ENCODE measurements around the gene TYK2. TPM values are rescaled to one million over a fixed set of nuclear protein-coding genes. Genes with fewer than 3 reads are reported as not detected.

TYK2 gene
- total and polyA plus RNA-seq, 2 of the 13 experiments (the other 11 are each of a cell fraction or from before 2014, with no cell fraction given): 38.8 to 60.1 TPM

- peak; percentile 90 for TF ChIP-seq TAF1 (CRISPR knock-in tag; IDR thresholded peaks at IDR 0.05)
- TF ChIP-seq, protein P1, sequence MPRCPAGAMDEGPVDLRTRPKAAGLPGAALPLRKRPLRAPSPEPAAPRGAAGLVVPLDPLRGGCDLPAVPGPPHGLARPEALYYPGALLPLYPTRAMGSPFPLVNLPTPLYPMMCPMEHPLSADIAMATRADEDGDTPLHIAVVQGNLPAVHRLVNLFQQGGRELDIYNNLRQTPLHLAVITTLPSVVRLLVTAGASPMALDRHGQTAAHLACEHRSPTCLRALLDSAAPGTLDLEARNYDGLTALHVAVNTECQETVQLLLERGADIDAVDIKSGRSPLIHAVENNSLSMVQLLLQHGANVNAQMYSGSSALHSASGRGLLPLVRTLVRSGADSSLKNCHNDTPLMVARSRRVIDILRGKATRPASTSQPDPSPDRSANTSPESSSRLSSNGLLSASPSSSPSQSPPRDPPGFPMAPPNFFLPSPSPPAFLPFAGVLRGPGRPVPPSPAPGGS (CRISPR knock-in tag; IDR thresholded peaks at IDR 0.05): 0 out of 2 replicates have a peak, but pooled peaks have one; percentile 21
- no peak for TF ChIP-seq FOXA3 (CRISPR knock-in tag; IDR thresholded peaks at IDR 0.05)
- TF ChIP-seq GMEB2 (CRISPR knock-in tag; IDR thresholded peaks at IDR 0.05; ENCODE audit: low read depth): peak; percentile 9; the same call in 1 of the 2 replicates
- TF ChIP-seq ZNF549 (CRISPR knock-in tag; IDR thresholded peaks at IDR 0.05): no peak
- no peak for TF ChIP-seq ZNF780A (CRISPR knock-in tag; IDR thresholded peaks at IDR 0.05)
- TF ChIP-seq MAZ (IDR thresholded peaks at IDR 0.05; ENCODE audit: borderline replicate concordance, low read depth, low read length): no peak
- peak; percentile 64 for TF ChIP-seq MAZ (CRISPR knock-in tag; IDR thresholded peaks at IDR 0.05; ENCODE audit: low read depth)
- no peak for TF ChIP-seq JUNB (CRISPR knock-in tag; IDR thresholded peaks at IDR 0.05; ENCODE audit: borderline replicate concordance)
- TF ChIP-seq SIX4 (CRISPR knock-in tag; IDR thresholded peaks at IDR 0.05): no peak
- no peak for TF ChIP-seq ZNF24 (IDR thresholded peaks at IDR 0.05)
- TF ChIP-seq, protein P2, sequence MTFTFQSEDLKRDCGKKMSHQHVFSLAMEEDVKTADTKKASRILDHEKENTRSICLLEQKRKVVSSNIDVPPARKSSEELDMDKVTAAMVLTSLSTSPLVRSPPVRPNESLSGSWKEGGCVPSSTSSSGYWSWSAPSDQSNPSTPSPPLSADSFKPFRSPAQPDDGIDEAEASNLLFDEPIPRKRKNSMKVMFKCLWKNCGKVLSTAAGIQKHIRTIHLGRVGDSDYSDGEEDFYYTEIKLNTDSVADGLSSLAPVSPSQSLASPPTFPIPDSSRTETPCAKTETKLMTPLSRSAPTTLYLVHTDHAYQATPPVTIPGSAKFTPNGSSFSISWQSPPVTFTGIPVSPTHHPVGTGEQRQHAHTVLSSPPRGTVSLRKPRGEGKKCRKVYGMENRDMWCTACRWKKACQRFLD (CRISPR knock-in tag; IDR thresholded peaks at IDR 0.05; ENCODE audit: borderline replicate concordance): no peak
- TF ChIP-seq ATF6 (CRISPR knock-in tag; conservative IDR thresholded peaks at IDR 0.05): no peak
- no peak for TF ChIP-seq SNAPC2 (CRISPR knock-in tag; IDR thresholded peaks at IDR 0.05)
- TF ChIP-seq TSC22D2 (CRISPR knock-in tag; IDR thresholded peaks at IDR 0.05; ENCODE audit: borderline replicate concordance): no peak
- TF ChIP-seq DNMT1 (CRISPR knock-in tag; IDR thresholded peaks at IDR 0.05): 0 out of 2 replicates have a peak, but pooled peaks have one; percentile 53
- no peak; the same call in 1 of the 2 replicates for TF ChIP-seq ZNF768 (CRISPR knock-in tag; IDR thresholded peaks at IDR 0.05)
- 0 out of 2 replicates have a peak, but pooled peaks have one; percentile 67 for TF ChIP-seq NFATC3 (CRISPR knock-in tag; IDR thresholded peaks at IDR 0.05)
- TF ChIP-seq POLR2AphosphoS5 (IDR thresholded peaks at IDR 0.05; ENCODE audit: low read depth, low read length): peak; percentile 92
- TF ChIP-seq, protein P3, sequence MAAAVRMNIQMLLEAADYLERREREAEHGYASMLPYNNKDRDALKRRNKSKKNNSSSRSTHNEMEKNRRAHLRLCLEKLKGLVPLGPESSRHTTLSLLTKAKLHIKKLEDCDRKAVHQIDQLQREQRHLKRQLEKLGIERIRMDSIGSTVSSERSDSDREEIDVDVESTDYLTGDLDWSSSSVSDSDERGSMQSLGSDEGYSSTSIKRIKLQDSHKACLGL (CRISPR knock-in tag; IDR thresholded peaks at IDR 0.05): peak; percentile 53
- TF ChIP-seq PRMT3 (CRISPR knock-in tag; IDR thresholded peaks at IDR 0.05; ENCODE audit: borderline replicate concordance, low read depth): no peak
- TF ChIP-seq HDAC1 (CRISPR knock-in tag; IDR thresholded peaks at IDR 0.05): peak; percentile 90
- TF ChIP-seq MBD4 (IDR thresholded peaks at IDR 0.05; ENCODE audit: borderline replicate concordance, low read length): no peak
- TF ChIP-seq SNRNP70 (IDR thresholded peaks at IDR 0.05; ENCODE audit: low read depth, low read length): no peak
These were observed 23.0 kb upstream of the TYK2 start, which contains the start of gene CDC37 (continued) for GRCh38 chr19:10403137-10404021.
